Heart left ventricle (tissue), 13 donors: ENCODE results near the gene MRNIP.

ENCODE experiments used
- CTCF ChIP-seq, 12 donors: fragments of 200-600 bp; sonication (generic) in 4 of 12; IDR thresholded peaks; one replicate each; pipeline versions ENCODE4 v1.5.0 to v1.8.0; 2018 to 2022; ENCODE audit warnings: antibody characterized with exemption in 12 of 12, mild to moderate bottlenecking in 5 of 12
- POLR2A ChIP-seq, 2 donors: fragments of 450-650 bp; IDR thresholded peaks; one replicate each; pipeline ENCODE4 v1.6.1; 2017; ENCODE audit warnings: antibody characterized with exemption in 2 of 2, mild to moderate bottlenecking in 2 of 2, moderate library complexity in 2 of 2
- donor health status: ischemic (EF 13 %, LVEDD 7.1; RV severe dilation, severe dysfunction).
- donor health status: DM: no; HTN: yes; CAD: no.
- donor health status: DM: no; HTN: no; CAD: no.
- donor health status: ischemic (EF 25% LVEDD 6.9; RV normal size, moderate dysfunction).
- donor health status: ischemic (EF 25% LVEDD 5.7; RV mildly dilated, moderate dysfunction).
- donor health status: ischemic (EF 35%, LVEDD 5.7; RV mildly dilated, moderate dysfunction).
- donor health status: nonischemic (EF 11% LVEDD 7.7; RV severe dilation, severe dysfunction).
- donor health status: DM: yes; HTN: yes; CAD: no.
- donor health status: PGD.
- donor health status: ischemic (EF 29% LVEDD 5.4; RV normal size, mild dysfunction).
- donor health status: nonischemic (EF 23%, LVEDD 6.1; RV moderate dilation, normal function).

GRCh38 chr5:179901915-179902762 lies 43.5 kb upstream of the MRNIP start:
- no peak for TF ChIP-seq CTCF (IDR thresholded peaks at IDR 0.05)
- TF ChIP-seq POLR2A (IDR thresholded peaks at IDR 0.05), result no peak
